ENCODE data around the gene RNF144A. TPM values are rescaled to one million over a fixed set of nuclear protein-coding genes. Genes with fewer than 3 reads are reported as not detected.

Gene RNF144A
- total and polyA plus RNA-seq, 10 of the 15 experiments (the other 5 are each of a cell fraction or from before 2014, with no cell fraction given) = 0.02 to 12.1 (median 0.48) TPM; not detected in 1

- Histone ChIP-seq H3K4me2 (ENCODE audit: control insufficient read depth, insufficient read depth) (no peak overlapping the region), H3K4me3 (no peak overlapping the region), H3K36me3 (ENCODE audit: control insufficient read depth in 2 of 2, insufficient read depth in 2 of 2, low read length in 1 of 2) (no peaks in the 10 kb centered on the region), H3K4me1 (ENCODE audit: control insufficient read depth, insufficient read depth, low read length) (peaks cover 30% of the 10 kb centered on the region), H3K9ac (ENCODE audit: control insufficient read depth, insufficient read depth, low read length) (no peak overlapping the region), H2AFZ (ENCODE audit: control insufficient read depth, low read depth, low read length) (no peak overlapping the region), H3K27ac (ENCODE audit: control insufficient read depth, insufficient read depth) (no peak overlapping the region), H3K79me2 (ENCODE audit: control insufficient read depth, insufficient read depth, low read length) (no peaks in the 10 kb centered on the region), H3K9me3 (replicated peaks; ENCODE audit: control insufficient read depth, insufficient read depth, low read length) (peaks cover 5% of the 10 kb centered on the region; the same call in 2 of the 3 replicates), H3K27me3 (replicated peaks in 1 of 2; ENCODE audit: control insufficient read depth in 2 of 2, insufficient read depth in 2 of 2, low read length in 1 of 2) (no peaks in the 10 kb centered on the region), H4K20me1 (ENCODE audit: control insufficient read depth, insufficient read depth) (no peaks in the 10 kb centered on the region)
- no TSS peak for BruUV-seq (replicated peaks)
- FAIRE-seq = no peak
- in situ Hi-C loops (cut with MboI) (no loop called here), intact Hi-C loops (cut with micrococcal nuclease; ENCODE audit: unreplicated experiment) (no loop called here)
- DNase-seq (ENCODE audit: low read depth, low spot score) = no peak
- ChIA-PET SMC1A (ENCODE audit: uncharacterized antibody, unreplicated experiment) (interaction anchor here (0.6 to 3.9 kb wide), 11 partner anchors 8 to 132 kb away, joined by 3 to 19 read pairs (median 4); no protein-coding TSS in a partner anchor), CTCF (interaction anchor here (1.1 to 6.3 kb wide), 8 partner anchors 15 to 140 kb away, joined by 3 to 34 read pairs (median 13); partner anchors contain the start of gene CMPK2), POLR2A (interaction anchor here (0.6 kb wide), 1 partner anchor 12 kb away, joined by 3 read pairs; no protein-coding TSS in a partner anchor), RAD21 (ENCODE audit: unreplicated experiment) (interaction anchor here (0.7 to 5.0 kb wide), 4 partner anchors 14 to 143 kb away, joined by 3 to 35 read pairs (median 8); no protein-coding TSS in a partner anchor)
- no peak for ATAC-seq
- no peak for TF ChIP-seq IRF4 (IDR thresholded peaks at IDR 0.05; ENCODE audit: low read depth, low read length)
- no peak for TF ChIP-seq CEBPZ (IDR thresholded peaks at IDR 0.05; ENCODE audit: low read depth, low read length)
- TF ChIP-seq BACH1 (IDR thresholded peaks at IDR 0.05; ENCODE audit: borderline replicate concordance) = no peak
- no peak for TF ChIP-seq IKZF1 (conservative IDR thresholded peaks at IDR 0.05)
- TF ChIP-seq MTA2 (IDR thresholded peaks at IDR 0.05; ENCODE audit: low read depth) = no peak
- TF ChIP-seq, protein P1, sequence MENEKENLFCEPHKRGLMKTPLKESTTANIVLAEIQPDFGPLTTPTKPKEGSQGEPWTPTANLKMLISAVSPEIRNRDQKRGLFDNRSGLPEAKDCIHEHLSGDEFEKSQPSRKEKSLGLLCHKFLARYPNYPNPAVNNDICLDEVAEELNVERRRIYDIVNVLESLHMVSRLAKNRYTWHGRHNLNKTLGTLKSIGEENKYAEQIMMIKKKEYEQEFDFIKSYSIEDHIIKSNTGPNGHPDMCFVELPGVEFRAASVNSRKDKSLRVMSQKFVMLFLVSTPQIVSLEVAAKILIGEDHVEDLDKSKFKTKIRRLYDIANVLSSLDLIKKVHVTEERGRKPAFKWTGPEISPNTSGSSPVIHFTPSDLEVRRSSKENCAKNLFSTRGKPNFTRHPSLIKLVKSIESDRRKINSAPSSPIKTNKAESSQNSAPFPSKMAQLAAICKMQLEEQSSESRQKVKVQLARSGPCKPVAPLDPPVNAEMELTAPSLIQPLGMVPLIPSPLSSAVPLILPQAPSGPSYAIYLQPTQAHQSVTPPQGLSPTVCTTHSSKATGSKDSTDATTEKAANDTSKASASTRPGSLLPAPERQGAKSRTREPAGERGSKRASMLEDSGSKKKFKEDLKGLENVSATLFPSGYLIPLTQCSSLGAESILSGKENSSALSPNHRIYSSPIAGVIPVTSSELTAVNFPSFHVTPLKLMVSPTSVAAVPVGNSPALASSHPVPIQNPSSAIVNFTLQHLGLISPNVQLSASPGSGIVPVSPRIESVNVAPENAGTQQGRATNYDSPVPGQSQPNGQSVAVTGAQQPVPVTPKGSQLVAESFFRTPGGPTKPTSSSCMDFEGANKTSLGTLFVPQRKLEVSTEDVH (IDR thresholded peaks at IDR 0.05; ENCODE audit: low read depth, partially characterized antibody) = no peak
- no peak for TF ChIP-seq BMI1 (IDR thresholded peaks at IDR 0.05; ENCODE audit: borderline replicate concordance)
- TF ChIP-seq, protein P2, sequence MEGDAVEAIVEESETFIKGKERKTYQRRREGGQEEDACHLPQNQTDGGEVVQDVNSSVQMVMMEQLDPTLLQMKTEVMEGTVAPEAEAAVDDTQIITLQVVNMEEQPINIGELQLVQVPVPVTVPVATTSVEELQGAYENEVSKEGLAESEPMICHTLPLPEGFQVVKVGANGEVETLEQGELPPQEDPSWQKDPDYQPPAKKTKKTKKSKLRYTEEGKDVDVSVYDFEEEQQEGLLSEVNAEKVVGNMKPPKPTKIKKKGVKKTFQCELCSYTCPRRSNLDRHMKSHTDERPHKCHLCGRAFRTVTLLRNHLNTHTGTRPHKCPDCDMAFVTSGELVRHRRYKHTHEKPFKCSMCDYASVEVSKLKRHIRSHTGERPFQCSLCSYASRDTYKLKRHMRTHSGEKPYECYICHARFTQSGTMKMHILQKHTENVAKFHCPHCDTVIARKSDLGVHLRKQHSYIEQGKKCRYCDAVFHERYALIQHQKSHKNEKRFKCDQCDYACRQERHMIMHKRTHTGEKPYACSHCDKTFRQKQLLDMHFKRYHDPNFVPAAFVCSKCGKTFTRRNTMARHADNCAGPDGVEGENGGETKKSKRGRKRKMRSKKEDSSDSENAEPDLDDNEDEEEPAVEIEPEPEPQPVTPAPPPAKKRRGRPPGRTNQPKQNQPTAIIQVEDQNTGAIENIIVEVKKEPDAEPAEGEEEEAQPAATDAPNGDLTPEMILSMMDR (IDR thresholded peaks at IDR 0.05 in 2 of 3, conservative IDR thresholded peaks at IDR 0.05 in 1 of 3; ENCODE audit: control insufficient read depth in 2 of 3, extremely low read depth in 1 of 3, insufficient read depth in 1 of 3, low read depth in 3 of 3, low read length in 3 of 3) = no peak
- no peak for TF ChIP-seq ZNF384 (IDR thresholded peaks at IDR 0.05; ENCODE audit: borderline replicate concordance, low read depth, low read length)
- TF ChIP-seq HDGF (IDR thresholded peaks at IDR 0.05) = no peak
- TF ChIP-seq CEBPB (IDR thresholded peaks at IDR 0.05; ENCODE audit: borderline replicate concordance in 1 of 2, low read depth in 2 of 2, low read length in 2 of 2) = no peak
- no peak for TF ChIP-seq POLR2A (IDR thresholded peaks at IDR 0.05; ENCODE audit: low read depth, low read length)
- TF ChIP-seq USF1 (IDR thresholded peaks at IDR 0.05; ENCODE audit: borderline replicate concordance, extremely low read length, insufficient read depth, low read depth, low read length) = no peak
- no peak for TF ChIP-seq ZNF217 (IDR thresholded peaks at IDR 0.05)
- TF ChIP-seq ESRRA (IDR thresholded peaks at IDR 0.05; ENCODE audit: low read length) = no peak
- no peak for TF ChIP-seq FOXM1 (IDR thresholded peaks at IDR 0.05; ENCODE audit: low read depth, low read length)
Measured at GRCh38 chr2:6911721-6912120, 5.5 kb upstream of the RNF144A start.
